Vagina (tissue), 2 donors: ENCODE data around the gene PDPK1. TPM values are rescaled to one million over a fixed set of nuclear protein-coding genes. Genes with fewer than 3 reads are reported as not detected.
"Not testable (repeated sequence)": the region's sequence is repeated elsewhere in the genome, so short reads cannot be mapped to it uniquely, and the experiment has no call there.

ENCODE experiments used
- DNase-seq, 2 donors: peaks; one replicate each; pipeline ENCODE4 v3.0.0-alpha.2; 2017; ENCODE audit errors: extremely low spot score in 2 of 2
- H3K27ac ChIP-seq: fragments of 200-600 bp; sonication (generic); one replicate; pipeline ENCODE4 v1.5.1; 2019
- H3K27me3 ChIP-seq: fragments of 200-600 bp; sonication (generic); one replicate; pipeline ENCODE4 v1.5.1; 2019
- H3K36me3 ChIP-seq, 2 donors: fragments of 200-600 bp; sonication (generic); one replicate each; pipeline ENCODE4 v1.5.1; 2017 to 2019
- H3K4me1 ChIP-seq: fragments of 200-600 bp; sonication (generic); one replicate; pipeline ENCODE4 v1.5.1; 2019
- H3K4me3 ChIP-seq, 2 donors: fragments of 200-600 bp; sonication (generic); 1 replicate in 1 of 2; 2 replicates in 1 of 2; pipeline ENCODE4 v1.5.1; 2016 to 2019
- H3K9me3 ChIP-seq: fragments of 200-600 bp; sonication (generic); one replicate; pipeline ENCODE4 v1.5.1; 2019
- POLR2A ChIP-seq, 2 donors: fragments of 450-650 bp; IDR thresholded peaks; one replicate each; pipeline ENCODE4 v1.6.1; 2017; ENCODE audit warnings: antibody characterized with exemption in 2 of 2, mild to moderate bottlenecking in 2 of 2, moderate library complexity in 2 of 2
- POLR2AphosphoS5 ChIP-seq, 2 donors: sonication (generic); formaldehyde crosslinking; IDR thresholded peaks; one replicate each; pipeline ENCODE4 v1.9.0; 2017; ENCODE audit warnings: antibody characterized with exemption in 2 of 2, mild to moderate bottlenecking in 2 of 2, low read depth in 1 of 2; ENCODE audit not compliant: insufficient read depth in 1 of 2
- intact Hi-C: fragments of 100-400 bp; cut with DNase I; formaldehyde crosslinking; loops from one replicate; pipeline ENCODE4 v1.15.1; 2023
- total RNA-seq: library from RNA; depleted of rRNA; stranded (reverse); fragments of >200 nt; gene quantifications from one replicate; pipeline ENCODE4 v1.2.3, GENCODE V29; 2016
- TF ChIP-seq, protein P1 (sequence below), 3 experiments: fragments of 450-650 bp in 2 of 3; fragments of 200-600 bp in 1 of 3; sonication (generic) in 1 of 3; IDR thresholded peaks; one replicate each; pipeline ENCODE4 v1.5.1; 2017 to 2019; ENCODE audit warnings: antibody characterized with exemption in 3 of 3, mild to moderate bottlenecking in 2 of 3, moderate library complexity in 2 of 3

The PDPK1 gene
- total RNA-seq, 1 donor from 2014 or later, result 29.2 TPM

- peak in 1 of 2 donors; percentile 89 for DNase-seq
- Histone ChIP-seq H3K27me3 (no peaks in the 10 kb centered on the region), H3K9me3 (no peaks in the 10 kb centered on the region), H3K4me3 (no peak overlapping the region), H3K27ac (peak overlapping the region; percentile 86), H3K36me3 (no peaks in the 10 kb centered on the region), H3K4me1 (peaks cover 53% of the 10 kb centered on the region)
- no peak for TF ChIP-seq POLR2A (IDR thresholded peaks at IDR 0.05)
- TF ChIP-seq, protein P1, sequence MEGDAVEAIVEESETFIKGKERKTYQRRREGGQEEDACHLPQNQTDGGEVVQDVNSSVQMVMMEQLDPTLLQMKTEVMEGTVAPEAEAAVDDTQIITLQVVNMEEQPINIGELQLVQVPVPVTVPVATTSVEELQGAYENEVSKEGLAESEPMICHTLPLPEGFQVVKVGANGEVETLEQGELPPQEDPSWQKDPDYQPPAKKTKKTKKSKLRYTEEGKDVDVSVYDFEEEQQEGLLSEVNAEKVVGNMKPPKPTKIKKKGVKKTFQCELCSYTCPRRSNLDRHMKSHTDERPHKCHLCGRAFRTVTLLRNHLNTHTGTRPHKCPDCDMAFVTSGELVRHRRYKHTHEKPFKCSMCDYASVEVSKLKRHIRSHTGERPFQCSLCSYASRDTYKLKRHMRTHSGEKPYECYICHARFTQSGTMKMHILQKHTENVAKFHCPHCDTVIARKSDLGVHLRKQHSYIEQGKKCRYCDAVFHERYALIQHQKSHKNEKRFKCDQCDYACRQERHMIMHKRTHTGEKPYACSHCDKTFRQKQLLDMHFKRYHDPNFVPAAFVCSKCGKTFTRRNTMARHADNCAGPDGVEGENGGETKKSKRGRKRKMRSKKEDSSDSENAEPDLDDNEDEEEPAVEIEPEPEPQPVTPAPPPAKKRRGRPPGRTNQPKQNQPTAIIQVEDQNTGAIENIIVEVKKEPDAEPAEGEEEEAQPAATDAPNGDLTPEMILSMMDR (IDR thresholded peaks at IDR 0.05), result no peak
- peak in 1 of 2 donors; percentile 16 for TF ChIP-seq POLR2AphosphoS5 (IDR thresholded peaks at IDR 0.05; ENCODE audit: insufficient read depth in 1 of 2, low read depth in 1 of 2)
- intact Hi-C loops, result no loop called here
Measured at GRCh38 chr16:2535625-2536013, 2.2 kb upstream of the PDPK1 start.

- H3K27ac ChIP-seq, H3K27me3 ChIP-seq, H3K9me3 ChIP-seq, H3K36me3 ChIP-seq, intact Hi-C loops: not testable (repeated sequence)
- H3K4me3 ChIP-seq, result peak overlapping the region in 1 of 2 donors; percentile 66
- H3K4me1 ChIP-seq, result peaks cover 46% of the 10 kb centered on the region
- peak in 1 of 2 donors; percentile 80 for DNase-seq
Measured at GRCh38 chr16:2539192-2539844, 1.5 kb downstream of the PDPK1 start.

DNA sequence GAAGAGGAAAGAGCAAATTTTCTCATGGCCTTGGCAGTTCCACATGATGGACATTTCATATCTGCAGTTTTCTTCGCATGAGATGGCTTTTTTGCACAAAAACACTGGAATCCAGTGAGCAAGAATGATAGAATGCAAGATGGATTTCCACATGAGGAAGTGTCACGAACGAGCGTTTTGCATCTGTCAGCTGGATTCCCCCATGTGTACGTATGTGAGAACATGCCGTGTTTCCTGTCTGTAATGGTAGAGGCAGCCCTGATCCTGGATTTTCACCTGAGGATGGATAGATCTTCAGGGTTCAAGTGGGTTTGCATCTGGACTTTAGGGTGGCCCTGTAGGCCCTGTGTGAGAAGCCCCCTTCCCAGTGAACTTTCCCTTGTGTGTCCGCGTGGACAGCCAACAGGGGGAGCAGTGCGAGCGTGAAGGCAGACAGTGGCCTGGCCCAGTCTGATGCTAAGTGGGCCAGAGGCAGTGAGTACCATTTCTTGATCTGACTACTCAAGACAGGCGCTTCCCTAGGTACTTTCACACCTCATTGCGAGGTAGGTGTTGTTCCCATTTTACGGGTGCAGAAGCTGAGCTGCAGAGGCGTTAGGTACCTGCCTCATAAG is 2.1 kb downstream of the PDPK1 start:
- H3K36me3 ChIP-seq, intact Hi-C loops, H3K27me3 ChIP-seq, H3K27ac ChIP-seq, DNase-seq, H3K4me3 ChIP-seq, H3K9me3 ChIP-seq: not testable (repeated sequence)
- peaks cover 46% of the 10 kb centered on the region for H3K4me1 ChIP-seq

- H3K36me3 ChIP-seq, H3K27me3 ChIP-seq, intact Hi-C loops, H3K9me3 ChIP-seq, DNase-seq, H3K4me3 ChIP-seq, H3K27ac ChIP-seq: not testable (repeated sequence)
- H3K4me1 ChIP-seq, result peaks cover 46% of the 10 kb centered on the region
Measured at GRCh38 chr16:2540912-2541311, 3.1 kb downstream of the PDPK1 start.

DNA sequence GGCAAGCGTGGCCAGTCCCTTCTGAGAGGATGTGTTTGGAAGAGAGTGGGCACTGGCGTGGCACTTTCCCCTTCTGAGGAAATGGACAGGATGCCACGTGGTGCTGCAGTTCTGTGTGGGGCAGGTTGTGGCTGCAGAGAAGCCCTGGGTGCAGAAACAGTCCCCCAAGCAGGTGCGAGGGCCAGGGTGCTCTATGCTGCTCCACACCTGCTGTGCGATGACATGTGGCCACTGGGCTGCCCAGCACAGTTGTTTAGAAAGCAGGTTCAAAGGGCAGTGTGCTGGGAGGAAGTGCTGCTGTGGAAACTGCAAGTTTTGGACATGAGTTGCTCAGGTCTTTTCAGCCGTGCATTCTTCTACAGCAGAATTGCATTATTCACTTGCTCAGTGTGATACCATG is 3.6 kb downstream of the PDPK1 start:
- intact Hi-C loops, H3K4me3 ChIP-seq, H3K27ac ChIP-seq, H3K36me3 ChIP-seq, H3K9me3 ChIP-seq, H3K27me3 ChIP-seq, DNase-seq: not testable (repeated sequence)
- peaks cover 46% of the 10 kb centered on the region for H3K4me1 ChIP-seq

GRCh38 chr16:2543771-2544170 is 6.0 kb downstream of the PDPK1 start:
- not testable (repeated sequence) for DNase-seq

GRCh38 chr16:2550283-2550878 is 12.6 kb downstream of the PDPK1 start:
- H3K27me3 ChIP-seq, intact Hi-C loops, DNase-seq: not testable (repeated sequence)

More at GRCh38 chr16:2543771-2544170, 6.0 kb downstream of the PDPK1 start:
- H3K27me3 ChIP-seq, H3K9me3 ChIP-seq, H3K27ac ChIP-seq, H3K4me3 ChIP-seq, H3K36me3 ChIP-seq, intact Hi-C loops: not testable (repeated sequence)
- H3K4me1 ChIP-seq, result peaks cover 38% of the 10 kb centered on the region

DNA sequence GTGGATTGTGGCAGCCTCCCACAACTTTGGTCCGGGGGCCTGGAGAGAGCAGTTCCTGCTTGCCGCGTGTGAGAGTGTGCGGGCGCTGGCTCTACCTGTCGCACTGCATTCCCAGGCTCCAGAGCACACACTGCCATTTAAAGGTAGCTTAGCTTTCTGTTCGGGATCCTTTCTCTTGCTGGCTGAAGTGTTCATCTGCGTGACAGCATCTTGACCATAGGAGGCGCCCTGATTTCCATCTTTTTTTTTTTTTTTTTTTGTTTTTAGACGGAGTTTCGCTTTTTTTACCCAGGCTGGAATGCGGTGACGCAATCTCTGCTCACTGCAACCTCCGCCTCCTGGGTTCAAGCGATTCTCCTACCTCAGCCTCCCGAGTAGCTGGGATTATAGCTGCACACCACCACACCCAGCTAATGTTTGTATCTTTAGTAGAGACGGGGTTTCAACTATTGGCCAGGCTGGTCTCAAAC is 13.6 kb downstream of the PDPK1 start:
- H3K9me3 ChIP-seq, H3K36me3 ChIP-seq, H3K27ac ChIP-seq, H3K4me3 ChIP-seq, H3K4me1 ChIP-seq, intact Hi-C loops, DNase-seq, H3K27me3 ChIP-seq: not testable (repeated sequence)

More at GRCh38 chr16:2550283-2550878, 12.6 kb downstream of the PDPK1 start:
- H3K27ac ChIP-seq, H3K4me3 ChIP-seq, H3K9me3 ChIP-seq, H3K36me3 ChIP-seq: not testable (repeated sequence)
- H3K4me1 ChIP-seq, result peaks cover 15% of the 10 kb centered on the region

- H3K9me3 ChIP-seq, intact Hi-C loops: not testable (repeated sequence)
Measured at GRCh38 chr16:2554709-2555425, 17.0 kb downstream of the PDPK1 start.

GRCh38 chr16:2557150-2557549 is 19.3 kb downstream of the PDPK1 start:
- H3K9me3 ChIP-seq, DNase-seq, H3K4me3 ChIP-seq, H3K27ac ChIP-seq, H3K36me3 ChIP-seq, intact Hi-C loops, H3K4me1 ChIP-seq, H3K27me3 ChIP-seq: not testable (repeated sequence)

More at GRCh38 chr16:2554709-2555425, 17.0 kb downstream of the PDPK1 start:
- not testable (repeated sequence) for H3K27ac ChIP-seq, DNase-seq, H3K4me3 ChIP-seq, H3K27me3 ChIP-seq, H3K4me1 ChIP-seq, H3K36me3 ChIP-seq

DNA sequence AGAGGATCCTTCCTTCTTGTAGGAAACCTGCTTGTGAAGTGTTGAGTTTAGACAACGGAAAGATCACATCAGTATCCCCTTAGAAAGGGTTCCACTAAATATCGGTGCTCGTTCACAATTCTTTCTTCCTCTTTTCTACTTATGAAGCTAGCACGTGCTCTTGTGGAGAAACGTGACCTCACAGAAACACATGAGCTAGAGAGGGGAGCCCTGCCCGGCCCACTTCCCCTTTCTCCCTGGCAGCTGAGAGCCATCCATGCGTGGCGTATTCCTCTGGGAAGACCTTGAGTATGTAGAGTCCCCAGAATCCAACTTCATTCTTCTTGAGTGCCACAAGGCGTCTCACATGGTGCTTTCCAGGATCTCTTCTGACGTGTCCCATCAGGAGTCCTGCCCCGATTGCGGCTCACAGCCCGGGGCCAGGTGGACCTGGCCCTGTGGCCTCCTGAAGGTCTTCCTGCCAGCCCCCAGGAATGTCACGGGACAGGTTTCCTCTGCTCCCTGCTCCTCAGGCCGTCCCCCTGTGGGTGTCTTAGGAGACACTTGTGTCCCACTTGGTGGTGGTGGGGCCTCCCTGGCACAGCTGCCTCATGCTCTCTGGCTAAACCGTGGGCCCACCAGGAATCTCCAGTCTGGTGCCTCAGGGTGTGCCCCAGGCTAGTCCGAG is 22.4 kb downstream of the PDPK1 start:
- H3K9me3 ChIP-seq, H3K4me3 ChIP-seq, DNase-seq, H3K27me3 ChIP-seq, H3K27ac ChIP-seq, H3K4me1 ChIP-seq, intact Hi-C loops, H3K36me3 ChIP-seq: not testable (repeated sequence)
